B cell (primary cell): ENCODE measurements around the gene ZFPL1. TPM values are rescaled to one million over a fixed set of nuclear protein-coding genes. Genes with fewer than 3 reads are reported as not detected.

Experiments used
- ATAC-seq: fragments of 200-7000 bp; cut with Tn5 transposase; one replicate; pipeline ENCODE4 v1.10.0; 2021; ENCODE audit warnings: low read depth, mild to moderate bottlenecking, moderate number of reproducible peaks, moderate library complexity
- CTCF ChIA-PET: fragments of 350-600 bp; sonication (Branson Sonifier 250); formaldehyde crosslinking; loops from one replicate; lab custom pipeline; 2021; ENCODE audit warnings: antibody characterized with exemption, inconsistent platforms; lab: Charles Lee
- POLR2A ChIA-PET: fragments of 350-600 bp; sonication (Branson Sonifier 250); formaldehyde crosslinking; loops from one replicate; lab custom pipeline; 2021; ENCODE audit warnings: antibody characterized with exemption; lab: Charles Lee
- DNase-seq: peaks from one replicate; pipeline ENCODE4 v3.0.0; 2013
- H2AFZ ChIP-seq: 2 replicates; pipeline ENCODE4 v1.6.1; 2012; ENCODE audit warnings: mild to moderate bottlenecking, low read depth, low read length; ENCODE audit not compliant: insufficient read depth, poor library complexity, severe bottlenecking
- H3K27ac ChIP-seq, 2 donors: 1 replicate in 1 of 2; 2 replicates in 1 of 2; pipeline ENCODE4 v1.5.1; 2012 to 2013; ENCODE audit warnings: low read length in 2 of 2, mild to moderate bottlenecking in 2 of 2, moderate library complexity in 1 of 2
- H3K27me3 ChIP-seq, 4 experiments: fragments of 200-600 bp in 1 of 4; sonication (generic) in 1 of 4; replicated peaks in 1 of 4; 1 replicate in 2 of 4; 2 replicates in 2 of 4; pipeline versions ENCODE4 v1.6.1 to v1.7.0; 2013 to 2016; ENCODE audit warnings: low read length in 3 of 4, mild to moderate bottlenecking in 2 of 4, mixed read lengths in 1 of 4, moderate library complexity in 1 of 4; ENCODE audit not compliant: insufficient read depth in 4 of 4, control insufficient read depth in 3 of 4; ENCODE audit errors: control extremely low read depth in 1 of 4
- H3K36me3 ChIP-seq, 2 experiments: replicated peaks in 1 of 2; 1 replicate in 1 of 2; 2 replicates in 1 of 2; pipeline versions ENCODE4 v1.6.1 to v1.7.1; 2013; ENCODE audit warnings: low read length in 1 of 2; ENCODE audit not compliant: insufficient read depth in 2 of 2, control insufficient read depth in 1 of 2; ENCODE audit errors: control extremely low read depth in 1 of 2, extremely low read depth in 1 of 2
- H3K4me1 ChIP-seq, 2 donors: fragments of 200-600 bp in 1 of 2; sonication (generic) in 1 of 2; 1 replicate in 1 of 2; 2 replicates in 1 of 2; pipeline versions ENCODE4 v1.5.1 to v1.6.1; 2013 to 2017; ENCODE audit warnings: low read length in 2 of 2; ENCODE audit not compliant: control insufficient read depth in 2 of 2, insufficient read depth in 2 of 2
- H3K4me2 ChIP-seq: replicated peaks from 2 replicates; pipeline ENCODE3; 2012; ENCODE audit warnings: mild to moderate bottlenecking, low read depth, low read length; ENCODE audit not compliant: poor library complexity, severe bottlenecking
- H3K4me3 ChIP-seq, 5 experiments: fragments of 200-600 bp in 1 of 5; sonication (generic) in 1 of 5; 1 replicate in 3 of 5; 2 replicates in 2 of 5; pipeline versions ENCODE4 v1.5.1 to v1.7.0; 2011 to 2016; ENCODE audit warnings: low read length in 4 of 5, mild to moderate bottlenecking in 4 of 5, low read depth in 2 of 5, control low read depth in 1 of 5, moderate library complexity in 1 of 5; ENCODE audit not compliant: insufficient read depth in 1 of 5; ENCODE audit errors: control extremely low read depth in 1 of 5, extremely low read depth in 1 of 5
- H3K79me2 ChIP-seq: fragments of 200-600 bp; sonication (generic); one replicate; pipeline ENCODE4 v1.6.0; 2016; ENCODE audit warnings: low read length; ENCODE audit not compliant: control insufficient read depth, insufficient read depth
- H3K9ac ChIP-seq: fragments of 200-600 bp; sonication (generic); 2 replicates; pipeline ENCODE4 v1.6.1; 2017; ENCODE audit warnings: mild to moderate bottlenecking, low read length, moderate library complexity
- H3K9me3 ChIP-seq, 3 donors: one replicate each; pipeline versions ENCODE4 v1.6.1 to v1.7.1; 2013; ENCODE audit warnings: low read length in 2 of 3; ENCODE audit not compliant: control insufficient read depth in 2 of 3, insufficient read depth in 1 of 3; ENCODE audit errors: control extremely low read depth in 1 of 3
- H4K20me1 ChIP-seq: 2 replicates; pipeline ENCODE4 v1.6.0; 2012; ENCODE audit warnings: mild to moderate bottlenecking, low read length; ENCODE audit not compliant: insufficient read depth, control insufficient read depth, poor library complexity, severe bottlenecking
- H3K27ac Mint-ChIP-seq: one replicate; pipeline ENCODE4 v1.8.0; 2021; ENCODE audit warnings: mixed read lengths
- H3K27me3 Mint-ChIP-seq: one replicate; pipeline ENCODE4 v1.8.0; 2021; ENCODE audit warnings: mixed read lengths
- H3K4me1 Mint-ChIP-seq: one replicate; pipeline ENCODE4 v1.8.0; 2021; ENCODE audit warnings: mixed read lengths
- H3K4me3 Mint-ChIP-seq: one replicate; pipeline ENCODE4 v1.8.0; 2021; ENCODE audit warnings: mixed read lengths
- H3K9me3 Mint-ChIP-seq: one replicate; pipeline ENCODE4 v1.8.0; 2022; ENCODE audit warnings: mixed read lengths; ENCODE audit not compliant: insufficient read depth
- EZH2 ChIP-seq: IDR thresholded peaks from 2 replicates; pipeline ENCODE4 v1.6.1; 2012; ENCODE audit warnings: borderline replicate concordance, low read depth, mild to moderate bottlenecking, moderate library complexity, low read length; ENCODE audit not compliant: insufficient read depth, poor library complexity, severe bottlenecking
- WGBS: methylation state at CpG from one replicate; pipeline ENCODE4 v1.1.5; 2013; ENCODE audit warnings: missing lambda C conversion rate; ENCODE audit not compliant: insufficient coverage; 5-methylcytosine and 5-hydroxymethylcytosine counted together
- intact Hi-C: fragments of 100-400 bp; cut with micrococcal nuclease; formaldehyde crosslinking; loops from one replicate; pipeline ENCODE4 v1.10.0; 2022
- polyA plus RNA-seq: library from polyadenylated mRNA; depleted of rRNA; stranded (reverse); fragments of >200 nt; gene quantifications from 2 replicates; pipeline ENCODE4 v1.2.3, GENCODE V29; 2012
- total RNA-seq, 2 donors: library from RNA; stranded (reverse); fragments of 120-200 nt in 1 of 2; gene quantifications; 1 replicate in 1 of 2; 2 replicates in 1 of 2; pipeline versions ENCODE4 v1.2.3 to v1.2.4, GENCODE V29; 2013 to 2022
- TF ChIP-seq, protein P1 (sequence below): fragments of 200-600 bp; IDR thresholded peaks from one replicate; pipeline ENCODE4 v1.8.0; 2022; ENCODE audit warnings: antibody characterized with exemption, mild to moderate bottlenecking

The ZFPL1 gene
- total and polyA plus RNA-seq, 2 donors (not counting 1 experiment from before 2014, with no cell fraction given): 57.3 to 79.2 TPM

DNA sequence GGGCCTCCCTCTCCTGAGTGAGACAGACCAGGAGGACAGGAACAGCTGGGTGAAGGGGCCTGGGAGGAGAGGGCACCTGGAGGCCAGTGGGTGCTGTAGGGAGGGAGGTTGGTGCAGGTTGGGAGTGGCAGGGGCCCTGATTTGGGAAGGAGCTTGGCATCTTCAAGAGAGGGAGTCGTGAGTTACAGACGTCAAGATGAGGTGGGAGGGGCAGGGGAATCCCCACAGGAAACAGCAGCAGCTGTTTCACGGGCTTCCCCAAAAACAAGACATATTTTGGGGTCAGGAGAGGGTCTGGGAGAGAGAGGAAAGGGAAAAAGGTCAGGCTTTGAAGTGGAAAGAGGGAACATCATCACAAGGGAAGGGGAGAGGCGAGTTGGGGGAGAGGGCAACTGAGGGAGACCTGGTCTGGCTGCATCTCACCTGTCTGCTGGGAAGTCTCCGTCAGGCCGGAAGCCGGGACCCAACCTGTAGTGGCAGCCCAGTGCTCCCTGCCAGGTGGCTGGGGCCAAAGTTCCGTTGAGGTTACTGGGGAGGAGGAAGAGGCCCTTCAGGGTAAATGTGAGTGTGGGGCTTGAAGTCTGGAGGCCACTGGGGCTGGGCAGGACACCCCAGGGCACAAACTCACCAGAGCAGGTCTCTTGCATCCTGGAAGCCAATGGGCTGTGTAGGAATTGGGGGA, 30.1 kb upstream of the ZFPL1 start:
- H3K4me1 ChIP-seq: peaks cover 10 to 14% of the 10 kb centered on the region in 2 donors
- no peak for TF ChIP-seq EZH2
- TF ChIP-seq, protein P1, sequence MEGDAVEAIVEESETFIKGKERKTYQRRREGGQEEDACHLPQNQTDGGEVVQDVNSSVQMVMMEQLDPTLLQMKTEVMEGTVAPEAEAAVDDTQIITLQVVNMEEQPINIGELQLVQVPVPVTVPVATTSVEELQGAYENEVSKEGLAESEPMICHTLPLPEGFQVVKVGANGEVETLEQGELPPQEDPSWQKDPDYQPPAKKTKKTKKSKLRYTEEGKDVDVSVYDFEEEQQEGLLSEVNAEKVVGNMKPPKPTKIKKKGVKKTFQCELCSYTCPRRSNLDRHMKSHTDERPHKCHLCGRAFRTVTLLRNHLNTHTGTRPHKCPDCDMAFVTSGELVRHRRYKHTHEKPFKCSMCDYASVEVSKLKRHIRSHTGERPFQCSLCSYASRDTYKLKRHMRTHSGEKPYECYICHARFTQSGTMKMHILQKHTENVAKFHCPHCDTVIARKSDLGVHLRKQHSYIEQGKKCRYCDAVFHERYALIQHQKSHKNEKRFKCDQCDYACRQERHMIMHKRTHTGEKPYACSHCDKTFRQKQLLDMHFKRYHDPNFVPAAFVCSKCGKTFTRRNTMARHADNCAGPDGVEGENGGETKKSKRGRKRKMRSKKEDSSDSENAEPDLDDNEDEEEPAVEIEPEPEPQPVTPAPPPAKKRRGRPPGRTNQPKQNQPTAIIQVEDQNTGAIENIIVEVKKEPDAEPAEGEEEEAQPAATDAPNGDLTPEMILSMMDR: no peak
- intact Hi-C loops: no loop called here
- H3K9me3 ChIP-seq: no peaks in the 10 kb centered on the region
- peak; percentile 7 for ATAC-seq
- no peak overlapping the region for H3K4me3 ChIP-seq
- Mint-ChIP-seq H3K4me3 (peak overlapping the region; percentile 80), H3K27me3 (no peaks in the 10 kb centered on the region), H3K4me1 (peaks cover 17% of the 10 kb centered on the region), H3K9me3 (no peaks in the 10 kb centered on the region), H3K27ac (peak overlapping the region; percentile 80)
- no peaks in the 10 kb centered on the region for H3K79me2 ChIP-seq
- H3K36me3 ChIP-seq: no peaks in the 10 kb centered on the region
- 7% methylated on average over 8 of the region's 8 CpGs for WGBS
- peaks cover 0 to 2% (median 1%) of the 10 kb centered on the region in 4 experiments for H3K27me3 ChIP-seq
- H3K9ac ChIP-seq: peak overlapping the region; percentile 32
- no peaks in the 10 kb centered on the region for H4K20me1 ChIP-seq
- ChIA-PET CTCF (interaction anchor here (0.6 to 1.2 kb wide), 2 partner anchors 57 to 199 kb away, joined by 3 to 4 read pairs; no protein-coding TSS in a partner anchor), POLR2A (no interaction called here)
- peak overlapping the region; percentile 68 for H2AFZ ChIP-seq
- peak overlapping the region; percentile 67 for H3K4me2 ChIP-seq
- peak; percentile 67 for DNase-seq
- H3K27ac ChIP-seq: peak overlapping the region in 1 of 2 donors; percentile 34

DNA sequence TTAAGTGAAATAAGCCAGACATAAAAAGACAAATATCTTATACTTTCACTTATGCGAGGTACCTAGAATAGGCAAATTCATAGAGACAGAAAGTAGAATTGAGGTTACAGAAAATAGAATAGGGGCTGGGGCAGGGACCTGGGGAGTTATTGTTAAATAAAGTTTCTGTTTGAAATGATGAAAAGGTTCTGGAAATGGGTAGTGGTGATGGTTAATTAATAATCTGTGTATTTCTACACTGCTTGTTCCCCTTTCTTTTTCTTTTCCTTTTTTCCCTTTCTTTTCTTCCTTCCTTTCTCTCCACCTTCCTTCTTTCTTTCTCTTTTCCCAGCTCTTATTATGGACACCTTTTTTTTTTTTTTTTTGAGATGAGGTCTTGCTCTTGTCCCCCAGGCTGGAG, 28.5 kb upstream of the ZFPL1 start:
- H2AFZ ChIP-seq: no peak overlapping the region
- no peaks in the 10 kb centered on the region for H3K36me3 ChIP-seq
- no peak overlapping the region for H3K4me3 ChIP-seq
- TF ChIP-seq, protein P1: no peak
- no peaks in the 10 kb centered on the region for H3K27me3 Mint-ChIP-seq
- H3K27ac Mint-ChIP-seq: no peak overlapping the region
- POLR2A ChIA-PET: no interaction called here
- ATAC-seq: no peak
- no peaks in the 10 kb centered on the region for H3K9me3 ChIP-seq
- H3K4me1 ChIP-seq: peaks cover 10 to 14% of the 10 kb centered on the region in 2 donors
- no CpG with 5 or more reads among the region's 1 CpG for WGBS
- CTCF ChIA-PET: no interaction called here
- peaks cover 17% of the 10 kb centered on the region for H3K4me1 Mint-ChIP-seq
- no peak overlapping the region for H3K4me3 Mint-ChIP-seq
- peaks cover 0 to 2% (median 1%) of the 10 kb centered on the region in 4 experiments for H3K27me3 ChIP-seq
- intact Hi-C loops: no loop called here
- no peak for DNase-seq
- H3K79me2 ChIP-seq: no peaks in the 10 kb centered on the region
- H4K20me1 ChIP-seq: no peaks in the 10 kb centered on the region
- H3K27ac ChIP-seq: no peak overlapping the region
- no peaks in the 10 kb centered on the region for H3K9me3 Mint-ChIP-seq
- H3K4me2 ChIP-seq: no peak overlapping the region
- H3K9ac ChIP-seq: no peak overlapping the region
